GM19193 (cell line): ENCODE results near the gene NAGLU.

ENCODE experiments used
- POLR2A ChIP-seq: IDR thresholded peaks from 4 replicates; pipeline ENCODE4 v1.6.1; 2011; ENCODE audit not compliant: insufficient read depth, insufficient read length; ENCODE audit errors: extremely low read depth

The NAGLU gene

DNA sequence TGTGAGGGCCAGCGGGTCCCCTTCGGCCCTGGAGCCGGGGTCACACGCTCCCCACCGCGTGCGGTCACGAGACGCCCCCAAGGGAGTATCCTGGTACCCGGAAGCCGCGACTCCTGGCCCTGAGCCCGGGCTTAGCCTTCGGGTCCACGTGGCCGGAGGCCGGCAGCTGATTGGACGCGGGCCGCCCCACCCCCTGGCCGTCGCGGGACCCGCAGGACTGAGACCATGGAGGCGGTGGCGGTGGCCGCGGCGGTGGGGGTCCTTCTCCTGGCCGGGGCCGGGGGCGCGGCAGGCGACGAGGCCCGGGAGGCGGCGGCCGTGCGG lies at the start of gene NAGLU:
Gene NAGLU (plus strand): TSS at position 194 of the 324 bp plus-strand sequence. CDS start 32 bp downstream, at position 226.
- peak; percentile 78 for TF ChIP-seq POLR2A

DNA sequence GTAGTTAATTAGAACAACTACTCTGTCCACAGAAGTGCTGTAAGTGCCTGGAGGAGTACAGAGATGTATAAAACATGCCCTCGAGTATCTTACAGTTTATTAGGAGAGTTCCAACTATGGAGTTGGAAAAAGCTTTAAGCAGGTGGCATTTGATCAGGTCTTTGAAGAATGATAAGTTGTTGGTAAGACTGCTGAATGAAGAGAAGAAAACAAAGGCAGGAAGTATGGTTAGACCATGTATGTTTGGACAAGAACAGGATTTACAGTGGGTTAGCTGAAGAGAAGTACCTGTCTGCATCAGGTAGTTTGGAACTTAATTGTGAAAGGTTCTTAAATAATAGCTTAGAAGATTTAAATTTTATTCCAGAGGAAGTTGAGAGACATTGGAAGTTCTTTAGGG lies 48.0 kb upstream of the NAGLU start:
- no peak for TF ChIP-seq POLR2A

DNA sequence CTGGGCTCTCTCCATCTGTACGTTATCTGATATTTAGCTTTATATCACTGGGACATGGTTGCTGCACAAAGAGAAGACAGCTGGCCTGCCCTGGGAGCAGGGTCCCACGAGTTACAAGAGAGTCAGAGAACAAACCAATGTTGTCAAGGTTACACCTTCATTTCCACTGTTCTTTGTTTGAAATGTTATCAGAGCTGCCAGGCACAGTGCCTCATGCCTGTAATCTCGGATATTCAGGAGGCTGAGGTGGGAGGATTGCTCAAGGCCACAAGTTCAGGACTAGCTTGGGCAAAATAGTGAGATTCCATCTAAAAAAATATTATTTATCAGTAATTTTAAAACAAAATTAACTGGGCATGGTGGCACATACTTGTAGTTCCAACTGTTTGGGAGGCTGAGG lies 42.7 kb upstream of the NAGLU start:
- TF ChIP-seq POLR2A, result no peak

DNA sequence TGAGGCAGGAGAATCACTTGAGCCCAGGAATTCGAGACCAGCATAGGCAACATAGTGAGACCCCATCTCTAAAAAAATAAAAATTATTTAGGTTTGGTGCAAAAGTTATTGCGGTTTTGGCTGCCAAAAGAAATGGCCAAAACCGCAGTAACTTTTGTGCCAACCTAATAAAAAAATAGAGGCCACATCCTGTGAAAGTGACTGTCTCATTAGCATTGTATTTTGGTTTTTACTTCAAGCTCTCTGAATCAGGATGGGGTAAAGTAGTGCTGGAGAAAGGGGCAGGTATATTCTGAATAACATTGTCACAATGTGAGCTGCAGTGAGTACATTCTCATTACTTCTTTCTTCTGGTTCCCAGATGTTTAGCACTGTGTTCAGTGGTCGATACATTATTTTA lies 41.4 kb upstream of the NAGLU start:
- TF ChIP-seq POLR2A, result no peak

DNA sequence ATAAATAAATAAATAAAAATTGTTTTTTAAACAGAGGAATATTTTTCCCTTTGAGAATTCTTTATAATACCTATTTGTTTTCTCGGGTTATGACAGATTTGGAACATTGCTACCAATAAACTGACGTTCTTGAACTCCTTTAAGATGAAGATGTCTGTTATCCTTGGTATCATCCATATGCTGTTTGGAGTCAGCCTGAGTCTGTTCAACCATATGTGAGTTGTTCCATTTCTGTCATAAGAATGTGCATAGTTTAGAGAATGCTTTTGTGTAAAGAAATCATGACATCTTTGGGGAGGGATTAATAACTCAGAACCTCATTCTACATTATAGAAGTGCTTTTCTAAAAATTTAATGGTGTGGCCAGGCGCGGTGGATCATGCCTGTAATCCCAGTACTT lies 37.2 kb upstream of the NAGLU start:
- TF ChIP-seq POLR2A, result no peak

DNA sequence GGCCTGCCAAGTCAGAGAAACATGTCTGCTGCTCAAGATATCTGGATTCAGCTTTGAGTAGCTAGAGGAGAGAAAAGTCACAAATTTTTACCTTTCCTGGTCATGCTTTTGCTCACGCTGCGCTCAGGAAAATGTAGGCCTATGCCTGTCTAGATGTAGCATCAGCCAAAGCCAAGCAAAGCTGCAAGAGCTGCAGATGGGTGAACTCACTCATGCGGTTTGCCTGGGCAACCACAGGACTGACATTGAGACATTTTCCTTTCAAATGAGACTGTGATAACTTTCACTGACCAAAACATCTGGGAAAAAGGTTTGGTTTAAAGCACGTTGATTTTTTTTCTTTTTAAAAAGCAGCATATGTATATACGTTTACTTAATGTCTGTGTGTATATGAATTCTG lies 34.0 kb upstream of the NAGLU start:
- no peak for TF ChIP-seq POLR2A

DNA sequence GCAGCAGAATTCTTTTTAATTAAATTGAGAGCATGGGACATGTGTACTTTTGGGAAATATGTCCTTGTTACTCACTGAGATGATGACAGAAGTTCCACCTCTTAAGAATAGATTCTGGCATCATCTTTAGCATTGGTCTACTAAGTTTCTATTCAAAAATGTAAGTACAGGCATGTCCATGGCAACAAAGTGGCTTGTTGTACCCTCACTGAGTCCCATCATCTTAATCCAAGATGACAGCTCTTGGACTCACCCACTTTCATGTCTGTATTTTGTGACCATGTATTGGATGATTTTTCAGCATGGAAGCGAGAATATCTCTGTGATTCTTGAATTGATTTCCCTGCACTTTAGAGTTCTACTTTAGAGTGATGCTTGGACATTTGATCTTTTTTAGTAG lies 33.1 kb upstream of the NAGLU start:
- no peak for TF ChIP-seq POLR2A

DNA sequence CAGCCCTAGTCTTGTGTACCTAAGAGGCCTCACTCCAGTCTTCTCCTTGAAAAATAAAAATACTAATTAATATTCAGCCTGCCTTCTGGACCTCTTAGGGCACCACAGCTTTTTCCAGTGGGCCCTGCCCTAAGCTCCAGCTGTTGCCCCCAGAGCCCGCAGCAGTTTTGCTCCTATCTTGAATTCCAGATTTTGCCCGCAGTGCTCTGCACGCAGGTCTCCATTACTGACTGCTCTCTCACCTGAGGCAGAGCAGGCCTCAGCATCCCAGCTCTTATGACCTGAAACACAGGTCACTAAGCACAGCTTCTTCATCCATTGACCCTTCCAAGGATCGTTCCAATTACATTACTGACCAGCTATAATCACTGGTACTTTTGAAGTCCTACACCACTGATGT lies 28.4 kb upstream of the NAGLU start:
- TF ChIP-seq POLR2A, result no peak

DNA sequence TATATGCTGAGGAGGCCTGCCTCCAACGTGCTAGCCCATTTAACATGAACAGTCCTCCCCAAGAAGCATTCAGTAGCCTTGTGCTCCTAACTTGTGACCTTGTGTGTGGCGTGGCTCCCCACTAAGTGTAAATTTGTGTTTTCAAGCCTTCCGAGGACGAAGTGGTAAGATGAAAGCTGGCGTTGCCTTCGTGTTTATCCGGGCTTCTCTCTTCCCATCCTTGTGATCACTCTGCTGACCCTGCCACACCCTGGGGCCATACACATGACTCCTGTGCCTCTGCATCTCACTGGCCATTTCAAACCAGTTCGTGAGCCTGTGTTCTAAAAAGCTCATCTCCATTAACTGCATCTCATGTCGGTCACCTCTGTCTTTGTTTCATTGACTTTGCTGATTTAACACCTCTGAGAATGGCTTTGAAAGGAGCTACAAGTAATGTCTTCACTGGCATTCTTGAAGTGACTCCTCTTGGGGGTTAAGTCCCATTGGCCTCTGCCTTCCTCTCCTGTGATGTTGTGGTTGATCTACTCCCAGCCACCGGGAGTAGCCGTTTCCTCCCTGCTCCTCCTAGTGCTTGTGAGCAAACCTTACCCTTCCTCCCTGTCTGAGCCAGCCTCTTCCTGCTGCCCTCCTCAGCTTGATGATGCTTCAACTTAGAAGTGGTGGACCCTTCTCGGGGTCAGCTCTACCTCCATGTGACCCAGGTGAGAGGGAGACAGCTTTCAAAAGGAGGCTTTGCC lies 27.4 kb upstream of the NAGLU start:
- no peak for TF ChIP-seq POLR2A

DNA sequence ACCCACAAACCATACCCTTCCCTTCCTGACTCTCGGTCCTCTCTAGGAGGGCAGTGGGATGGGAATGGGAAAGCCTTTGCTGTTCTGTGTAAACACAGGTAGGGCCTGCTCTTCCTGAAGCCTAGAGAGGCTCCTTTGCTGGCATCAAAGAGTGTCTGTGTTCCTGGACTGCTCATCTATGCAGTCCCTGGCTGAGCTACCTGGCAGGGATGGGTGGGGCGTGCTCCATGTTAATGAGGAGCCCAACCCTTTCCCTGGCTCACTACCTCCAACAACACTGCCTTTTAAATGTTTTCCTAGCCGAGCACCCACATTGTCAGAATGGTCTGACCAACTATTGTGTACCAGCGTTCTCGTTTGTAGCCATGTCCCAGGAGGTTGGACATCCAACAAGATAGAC lies 26.6 kb upstream of the NAGLU start:
- TF ChIP-seq POLR2A, result no peak

DNA sequence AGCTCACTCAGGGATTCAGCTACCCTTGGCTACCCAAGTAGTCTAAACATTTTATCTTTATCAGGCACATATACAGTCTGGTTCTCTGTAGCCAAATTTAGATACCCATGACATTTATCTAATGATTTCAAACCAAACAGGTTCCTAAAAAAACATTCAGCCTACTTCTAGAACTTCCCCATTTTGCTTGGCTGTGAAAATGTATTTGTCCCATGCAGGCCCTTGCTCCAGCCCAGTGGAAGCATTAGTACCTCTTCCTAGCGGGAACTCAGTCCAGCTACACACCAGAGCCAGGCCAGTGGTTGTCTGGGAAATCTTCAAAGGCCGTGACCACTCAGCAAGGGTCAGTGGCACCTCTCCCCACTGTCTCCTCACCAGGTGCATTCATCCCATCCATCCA lies 26.2 kb upstream of the NAGLU start:
- TF ChIP-seq POLR2A, result no peak

DNA sequence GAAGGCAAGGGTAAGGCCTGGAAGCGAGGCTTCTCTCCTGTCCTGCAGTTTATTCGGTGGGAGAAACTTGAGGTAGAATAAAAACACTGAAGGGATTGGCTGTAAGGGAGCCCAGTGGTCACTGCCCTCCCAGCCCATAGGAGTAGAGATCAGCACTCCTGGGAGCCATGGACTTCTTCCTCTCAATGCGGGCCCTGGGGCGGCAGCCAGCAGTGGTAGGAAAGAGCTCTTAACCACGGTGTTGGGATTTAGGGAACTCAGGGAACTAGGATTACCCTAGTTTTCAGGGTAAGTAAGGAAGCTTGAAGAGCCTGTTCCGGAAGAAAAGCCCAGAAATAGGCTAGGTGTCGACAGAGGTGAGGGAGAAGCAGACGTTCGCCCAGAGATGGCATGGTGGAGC lies 23.8 kb upstream of the NAGLU start:
- no peak for TF ChIP-seq POLR2A

DNA sequence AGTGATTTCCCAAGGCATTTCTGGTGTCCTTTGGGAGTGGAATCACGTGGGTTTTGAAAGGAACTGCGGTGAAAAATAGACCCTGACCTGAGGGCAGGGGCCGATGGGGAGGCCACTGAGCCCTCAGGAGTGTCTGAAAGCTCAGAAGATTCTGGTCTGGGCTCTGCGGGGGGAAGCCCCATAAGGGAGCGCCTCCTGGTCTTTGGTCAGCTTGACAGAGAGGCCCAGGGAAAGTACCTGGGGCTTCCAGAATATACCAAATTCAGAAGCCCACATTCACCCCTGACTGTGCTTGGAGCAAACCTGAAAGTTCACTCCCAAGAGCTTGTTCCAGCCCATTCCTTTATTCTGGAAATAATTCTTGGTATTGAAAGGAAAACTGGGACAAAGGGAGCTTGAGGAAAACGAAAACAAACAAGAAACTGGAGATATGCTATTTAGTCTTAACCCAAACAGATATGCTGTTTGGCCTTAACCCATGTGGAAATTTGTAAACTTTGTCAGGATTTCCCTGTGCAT lies 23.2 kb upstream of the NAGLU start:
- TF ChIP-seq POLR2A, result no peak

DNA sequence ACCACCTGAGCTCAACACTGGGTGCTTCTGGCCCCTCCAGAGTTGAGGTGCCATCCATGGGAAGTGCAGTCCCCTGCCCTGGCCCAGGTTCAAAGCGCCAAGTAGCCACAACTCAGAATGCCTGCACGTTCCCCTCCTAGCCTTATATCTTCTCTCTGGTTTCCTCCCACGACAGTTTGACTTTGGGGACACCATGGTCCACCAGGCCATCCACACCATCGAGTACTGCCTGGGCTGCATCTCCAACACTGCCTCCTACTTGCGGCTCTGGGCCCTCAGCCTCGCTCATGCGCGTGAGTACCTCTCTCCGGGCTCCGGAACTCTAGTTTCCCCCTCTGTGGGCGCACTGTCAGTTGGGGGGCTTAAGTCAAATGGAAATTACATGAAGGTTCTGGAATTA lies 22.4 kb upstream of the NAGLU start:
- TF ChIP-seq POLR2A, result no peak

DNA sequence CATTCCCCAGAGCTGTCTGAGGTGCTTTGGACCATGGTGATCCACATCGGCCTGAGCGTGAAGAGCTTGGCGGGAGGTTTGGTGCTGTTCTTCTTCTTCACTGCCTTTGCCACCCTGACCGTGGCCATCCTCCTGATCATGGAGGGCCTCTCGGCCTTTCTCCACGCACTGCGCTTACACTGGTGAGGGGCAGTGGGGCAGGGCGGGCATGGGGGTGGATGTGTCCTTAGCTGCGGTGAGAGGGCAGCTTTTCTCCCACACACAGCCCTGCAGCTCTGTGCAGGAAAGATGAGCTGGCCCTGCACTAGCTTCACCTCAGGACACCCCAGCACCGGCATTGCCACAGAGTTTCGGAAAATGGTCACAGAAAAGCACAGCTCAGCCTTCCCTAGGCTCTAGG lies 21.8 kb upstream of the NAGLU start:
- no peak for TF ChIP-seq POLR2A

DNA sequence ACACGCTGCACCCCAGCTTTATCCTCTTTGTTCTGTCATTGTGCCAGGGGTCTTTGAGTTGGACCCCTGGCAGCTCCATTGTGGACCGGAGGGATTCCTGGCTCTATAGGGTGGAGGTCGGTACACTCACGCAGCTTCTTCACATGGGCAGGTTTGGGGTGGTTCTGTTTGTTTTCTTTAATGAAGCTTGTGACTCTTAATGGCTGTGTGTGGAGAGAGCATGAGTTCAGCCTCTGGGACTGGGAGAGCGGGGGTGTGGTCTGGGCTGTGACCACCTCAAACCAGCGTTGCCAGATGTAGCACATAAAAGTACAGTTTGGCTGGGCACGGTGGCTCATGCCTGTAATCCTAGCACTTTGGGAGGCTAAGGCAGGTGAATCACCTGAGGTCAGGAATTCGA lies 21.2 kb upstream of the NAGLU start:
- TF ChIP-seq POLR2A, result no peak

DNA sequence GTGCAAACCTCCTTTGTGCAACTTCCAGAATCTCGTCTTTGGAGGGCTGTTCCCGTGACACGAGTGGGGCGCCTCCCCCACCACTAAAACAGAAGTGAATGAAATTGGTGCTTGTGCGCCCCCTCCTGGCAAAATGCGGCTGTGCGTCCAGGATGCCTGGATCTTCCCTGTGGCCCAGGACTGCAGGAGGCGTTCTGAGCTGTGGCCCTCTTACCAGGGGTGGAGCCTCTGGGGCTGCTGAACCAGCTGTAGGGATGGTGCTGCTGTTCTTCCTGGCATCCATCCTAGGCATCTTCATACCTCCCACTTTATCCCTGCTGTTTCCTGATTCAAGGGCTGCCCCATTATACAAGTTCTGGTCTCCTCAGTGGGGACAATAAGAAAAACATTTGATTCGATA lies 18.5 kb upstream of the NAGLU start:
- TF ChIP-seq POLR2A, result no peak

DNA sequence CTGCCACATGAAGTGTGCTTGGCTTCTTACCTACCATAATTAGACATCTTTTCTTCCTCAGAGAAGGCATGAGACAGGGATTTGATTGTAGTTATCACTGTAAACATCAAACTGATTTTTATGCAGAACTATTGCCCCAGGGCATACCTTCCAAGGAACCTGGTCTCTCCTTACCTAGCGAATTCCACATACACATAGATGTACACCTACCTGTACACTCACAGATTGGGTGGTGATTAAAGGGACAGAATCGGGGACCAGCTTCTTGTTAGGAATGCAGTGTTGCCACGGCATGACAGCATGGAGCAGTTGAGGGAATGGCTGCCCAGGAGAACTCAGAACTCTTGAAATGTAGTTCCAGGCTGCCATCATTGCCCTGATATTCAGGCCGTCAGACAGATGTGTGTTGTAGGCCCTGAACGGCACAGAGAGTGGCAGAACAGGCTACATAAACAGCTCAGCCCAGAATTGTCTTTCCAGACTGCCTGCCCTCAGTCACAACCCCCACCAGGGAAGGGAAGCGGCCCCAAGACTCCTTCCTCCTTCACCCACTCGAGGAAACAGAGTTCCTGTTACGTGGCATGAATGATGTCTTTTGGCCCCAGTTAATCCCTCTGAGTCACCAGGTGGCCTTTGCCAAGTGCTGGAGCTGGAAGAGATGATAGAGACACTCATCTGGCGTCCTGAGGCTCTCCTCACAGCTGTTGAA lies 17.8 kb upstream of the NAGLU start:
- TF ChIP-seq POLR2A, result no peak
